ENCODE measurements around the gene ARHGAP22.
"Not testable (repeated sequence)": the region's sequence is repeated elsewhere in the genome, so short reads cannot be mapped to it uniquely, and the experiment has no call there.

Gene ARHGAP22

GRCh38 chr10:48428896-48429295 is 176.0 kb downstream of the ARHGAP22 start:
- no peak overlapping the region for H3K4me2 ChIP-seq (ENCODE audit: low read length, poor library complexity, severe bottlenecking)
- no peak overlapping the region for H4K8ac ChIP-seq (ENCODE audit: low read length)
- no peaks in the 10 kb centered on the region for H3K27me3 ChIP-seq (ENCODE audit: control insufficient read depth in 1 of 2, insufficient read depth in 1 of 2, low read length in 2 of 2)
- no peak overlapping the region for H4K91ac ChIP-seq (ENCODE audit: low read length)
- no peak overlapping the region for H2AFZ ChIP-seq (ENCODE audit: low read depth, low read length)
- no peak overlapping the region for H3K9ac ChIP-seq (ENCODE audit: low read length)
- H2BK120ac ChIP-seq (ENCODE audit: low read depth, low read length) = no peak overlapping the region
- H2AK5ac ChIP-seq (ENCODE audit: low read length, severe bottlenecking) = no peak overlapping the region
- peaks cover 0 to 41% of the 10 kb centered on the region in 2 experiments for H3K36me3 ChIP-seq (ENCODE audit: control insufficient read depth in 1 of 2, insufficient read depth in 2 of 2, low read depth in 1 of 2, low read length in 2 of 2)
- H2BK15ac ChIP-seq (ENCODE audit: low read depth, poor library complexity, severe bottlenecking) = no peak overlapping the region
- no peak overlapping the region for H3K27ac ChIP-seq (ENCODE audit: low read length, poor library complexity, severe bottlenecking)
- no peak overlapping the region for H3K4me3 ChIP-seq (ENCODE audit: insufficient read depth in 1 of 2, low read depth in 1 of 2, low read length in 2 of 2)
- no peak overlapping the region for H3K4ac ChIP-seq (ENCODE audit: low read depth in 1 of 2, low read length in 2 of 2)
- H2BK5ac ChIP-seq (ENCODE audit: low read depth, low read length, poor library complexity, severe bottlenecking) = no peak overlapping the region
- H3K14ac ChIP-seq (ENCODE audit: low read length in 2 of 2) = no peak overlapping the region
- WGBS = 98% methylated on average over 2 of the region's 3 CpGs
- H3K4me1 ChIP-seq (ENCODE audit: control insufficient read depth, insufficient read depth, low read depth, low read length) = no peaks in the 10 kb centered on the region
- H3K18ac ChIP-seq (ENCODE audit: low read depth in 1 of 2, low read length in 2 of 2) = no peak overlapping the region
- no peak for DNase-seq
- H3K23ac ChIP-seq (ENCODE audit: low read length in 2 of 2) = no peak overlapping the region
- no peak overlapping the region for H2BK12ac ChIP-seq (ENCODE audit: low read length in 2 of 2)
- no peaks in the 10 kb centered on the region for H3K9me3 ChIP-seq (ENCODE audit: control insufficient read depth, low read length)
- peaks cover 1% of the 10 kb centered on the region for H3K79me1 ChIP-seq (replicated peaks; ENCODE audit: low read length, poor library complexity, severe bottlenecking)

DNA sequence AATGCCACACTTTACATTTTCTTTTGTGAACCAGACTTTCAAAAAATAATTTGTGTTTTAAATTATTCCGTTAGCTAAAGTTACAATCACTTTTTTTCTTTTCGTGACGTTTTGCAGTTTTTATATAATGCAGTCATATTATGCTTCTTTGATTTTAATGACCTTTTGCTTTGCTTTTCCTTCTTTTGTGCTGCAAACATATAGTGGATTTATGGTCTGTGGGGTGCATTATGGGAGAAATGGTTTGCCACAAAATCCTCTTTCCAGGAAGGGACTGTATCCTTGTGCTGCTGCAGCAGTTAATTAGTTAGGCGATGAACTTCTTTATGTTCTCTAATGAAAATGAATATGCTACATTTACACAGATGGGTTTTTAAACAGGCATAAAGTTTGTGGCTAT is 181.0 kb downstream of the ARHGAP22 start:
- no peak overlapping the region for H3K4me2 ChIP-seq (ENCODE audit: low read length, poor library complexity, severe bottlenecking)
- DNase-seq = no peak
- H3K4me3 ChIP-seq (ENCODE audit: insufficient read depth in 1 of 2, low read depth in 1 of 2, low read length in 2 of 2) = no peak overlapping the region
- no peak overlapping the region for H3K9ac ChIP-seq (ENCODE audit: low read length)
- no peak overlapping the region for H3K4ac ChIP-seq (ENCODE audit: low read depth in 1 of 2, low read length in 2 of 2)
- no peak overlapping the region for H4K8ac ChIP-seq (ENCODE audit: low read length)
- H2BK12ac ChIP-seq (ENCODE audit: low read length in 2 of 2) = no peak overlapping the region
- no peak overlapping the region for H2BK120ac ChIP-seq (ENCODE audit: low read depth, low read length)
- no peak overlapping the region for H2AFZ ChIP-seq (ENCODE audit: low read depth, low read length)
- no peak overlapping the region for H2BK15ac ChIP-seq (ENCODE audit: low read depth, poor library complexity, severe bottlenecking)
- no peak overlapping the region for H3K23ac ChIP-seq (ENCODE audit: low read length in 2 of 2)
- H3K14ac ChIP-seq (ENCODE audit: low read length in 2 of 2) = no peak overlapping the region
- no peak overlapping the region for H3K27ac ChIP-seq (ENCODE audit: low read length, poor library complexity, severe bottlenecking)
- no peak overlapping the region for H2AK5ac ChIP-seq (ENCODE audit: low read length, severe bottlenecking)
- no peak overlapping the region for H3K18ac ChIP-seq (ENCODE audit: low read depth in 1 of 2, low read length in 2 of 2)
- H3K79me1 ChIP-seq (replicated peaks; ENCODE audit: low read length, poor library complexity, severe bottlenecking) = peaks cover 3% of the 10 kb centered on the region
- peaks cover 0 to 21% of the 10 kb centered on the region in 2 experiments for H3K36me3 ChIP-seq (ENCODE audit: control insufficient read depth in 1 of 2, insufficient read depth in 2 of 2, low read depth in 1 of 2, low read length in 2 of 2)
- H2BK5ac ChIP-seq (ENCODE audit: low read depth, low read length, poor library complexity, severe bottlenecking) = no peak overlapping the region
- no peaks in the 10 kb centered on the region for H3K27me3 ChIP-seq (ENCODE audit: control insufficient read depth in 1 of 2, insufficient read depth in 1 of 2, low read length in 2 of 2)
- no peak overlapping the region for H4K91ac ChIP-seq (ENCODE audit: low read length)
- H3K4me1 ChIP-seq (ENCODE audit: control insufficient read depth, insufficient read depth, low read depth, low read length) = no peaks in the 10 kb centered on the region
- WGBS = no CpG with 5 or more reads among the region's 4 CpGs
- H3K9me3 ChIP-seq (ENCODE audit: control insufficient read depth, low read length) = no peaks in the 10 kb centered on the region

- not testable (repeated sequence) for H2AFZ ChIP-seq (ENCODE audit: low read depth, low read length); H2BK120ac ChIP-seq (ENCODE audit: low read depth, low read length); H3K27me3 ChIP-seq (ENCODE audit: control insufficient read depth in 1 of 2, insufficient read depth in 1 of 2, low read length in 2 of 2); H3K4me1 ChIP-seq (ENCODE audit: control insufficient read depth, insufficient read depth, low read depth, low read length); DNase-seq; H4K8ac ChIP-seq (ENCODE audit: low read length); H4K91ac ChIP-seq (ENCODE audit: low read length); H2BK15ac ChIP-seq (ENCODE audit: low read depth, poor library complexity, severe bottlenecking); H3K4me2 ChIP-seq (ENCODE audit: low read length, poor library complexity, severe bottlenecking); H3K14ac ChIP-seq (ENCODE audit: low read length in 2 of 2); H3K27ac ChIP-seq (ENCODE audit: low read length, poor library complexity, severe bottlenecking); H2BK12ac ChIP-seq (ENCODE audit: low read length in 2 of 2); H2AK5ac ChIP-seq (ENCODE audit: low read length, severe bottlenecking); H3K23ac ChIP-seq (ENCODE audit: low read length in 2 of 2); H3K4me3 ChIP-seq (ENCODE audit: insufficient read depth in 1 of 2, low read depth in 1 of 2, low read length in 2 of 2); H3K9me3 ChIP-seq (ENCODE audit: control insufficient read depth, low read length); H3K9ac ChIP-seq (ENCODE audit: low read length); H2BK5ac ChIP-seq (ENCODE audit: low read depth, low read length, poor library complexity, severe bottlenecking); H3K18ac ChIP-seq (ENCODE audit: low read depth in 1 of 2, low read length in 2 of 2); H3K79me1 ChIP-seq (replicated peaks; ENCODE audit: low read length, poor library complexity, severe bottlenecking); H3K4ac ChIP-seq (ENCODE audit: low read depth in 1 of 2, low read length in 2 of 2)
- 100% methylated on average over 1 of the region's 2 CpGs for WGBS
- peaks cover 0 to 13% of the 10 kb centered on the region in 2 experiments for H3K36me3 ChIP-seq (ENCODE audit: control insufficient read depth in 1 of 2, insufficient read depth in 2 of 2, low read depth in 1 of 2, low read length in 2 of 2)
Observed at GRCh38 chr10:48421862-48422261, 183.0 kb downstream of the ARHGAP22 start.

- Histone ChIP-seq H2BK15ac (ENCODE audit: low read depth, poor library complexity, severe bottlenecking) (no peak overlapping the region), H3K23ac (ENCODE audit: low read length in 2 of 2) (no peak overlapping the region), H3K9ac (ENCODE audit: low read length) (no peak overlapping the region), H3K36me3 (ENCODE audit: control insufficient read depth in 1 of 2, insufficient read depth in 2 of 2, low read depth in 1 of 2, low read length in 2 of 2) (peaks cover 2 to 3% of the 10 kb centered on the region in 2 experiments), H3K9me3 (ENCODE audit: control insufficient read depth, low read length) (no peaks in the 10 kb centered on the region), H3K79me1 (replicated peaks; ENCODE audit: low read length, poor library complexity, severe bottlenecking) (peaks cover 10% of the 10 kb centered on the region), H3K14ac (ENCODE audit: low read length in 2 of 2) (no peak overlapping the region), H3K18ac (ENCODE audit: low read depth in 1 of 2, low read length in 2 of 2) (no peak overlapping the region), H4K8ac (ENCODE audit: low read length) (no peak overlapping the region), H4K91ac (ENCODE audit: low read length) (no peak overlapping the region), H2BK5ac (ENCODE audit: low read depth, low read length, poor library complexity, severe bottlenecking) (no peak overlapping the region), H2BK12ac (ENCODE audit: low read length in 2 of 2) (no peak overlapping the region), H3K4me1 (ENCODE audit: control insufficient read depth, insufficient read depth, low read depth, low read length) (no peaks in the 10 kb centered on the region), H2AK5ac (ENCODE audit: low read length, severe bottlenecking) (no peak overlapping the region), H3K27me3 (ENCODE audit: control insufficient read depth in 1 of 2, insufficient read depth in 1 of 2, low read length in 2 of 2) (no peaks in the 10 kb centered on the region), H3K4me2 (ENCODE audit: low read length, poor library complexity, severe bottlenecking) (no peak overlapping the region), H3K27ac (ENCODE audit: low read length, poor library complexity, severe bottlenecking) (no peak overlapping the region), H3K4me3 (ENCODE audit: insufficient read depth in 1 of 2, low read depth in 1 of 2, low read length in 2 of 2) (no peak overlapping the region), H2AFZ (ENCODE audit: low read depth, low read length) (no peak overlapping the region), H3K4ac (ENCODE audit: low read depth in 1 of 2, low read length in 2 of 2) (no peak overlapping the region), H2BK120ac (ENCODE audit: low read depth, low read length) (no peak overlapping the region)
- 100% methylated on average over 1 of the region's 4 CpGs for WGBS
- no peak for DNase-seq
Observed at GRCh38 chr10:48419714-48420113, 185.2 kb downstream of the ARHGAP22 start.

Data from mesenchymal stem cell (in vitro differentiated cells and primary cell).